Upper lobe of left lung (tissue), 4 donors: ENCODE results near the gene GPR12.

Experiments
- CTCF ChIP-seq, 6 experiments: fragments of 450-650 bp in 4 of 6; fragments of 200-600 bp in 2 of 6; sonication (generic) in 2 of 6; IDR thresholded peaks; one replicate each; pipeline ENCODE4 v1.5.1; 2016 to 2019; ENCODE audit warnings: antibody characterized with exemption in 6 of 6
- EP300 ChIP-seq, 4 donors: sonication (generic); formaldehyde crosslinking; IDR thresholded peaks; one replicate each; pipeline ENCODE4 v1.5.1; 2017; ENCODE audit warnings: antibody characterized with exemption in 4 of 4, control low read depth in 2 of 4
- POLR2A ChIP-seq, 4 donors: fragments of 450-650 bp; IDR thresholded peaks; one replicate each; pipeline ENCODE4 v1.5.1; 2016 to 2017; ENCODE audit warnings: antibody characterized with exemption in 4 of 4, mild to moderate bottlenecking in 2 of 4
- POLR2AphosphoS5 ChIP-seq, 2 donors: sonication (generic); formaldehyde crosslinking; IDR thresholded peaks; one replicate each; pipeline ENCODE4 v1.5.1; 2017; ENCODE audit warnings: antibody characterized with exemption in 2 of 2

- TF ChIP-seq POLR2AphosphoS5 (IDR thresholded peaks at IDR 0.05) = no peak
- no peak for TF ChIP-seq CTCF (IDR thresholded peaks at IDR 0.05)
- TF ChIP-seq EP300 (IDR thresholded peaks at IDR 0.05) = no peak
- TF ChIP-seq POLR2A (IDR thresholded peaks at IDR 0.05) = no peak
These were observed 17.8 kb downstream of the GPR12 start for GRCh38 chr13:26742691-26743358.
